ENCODE data around the gene RNF207.
"Not testable (repeated sequence)": the region's sequence is repeated elsewhere in the genome, so short reads cannot be mapped to it uniquely, and the experiment has no call there.

RNF207 gene

DNA sequence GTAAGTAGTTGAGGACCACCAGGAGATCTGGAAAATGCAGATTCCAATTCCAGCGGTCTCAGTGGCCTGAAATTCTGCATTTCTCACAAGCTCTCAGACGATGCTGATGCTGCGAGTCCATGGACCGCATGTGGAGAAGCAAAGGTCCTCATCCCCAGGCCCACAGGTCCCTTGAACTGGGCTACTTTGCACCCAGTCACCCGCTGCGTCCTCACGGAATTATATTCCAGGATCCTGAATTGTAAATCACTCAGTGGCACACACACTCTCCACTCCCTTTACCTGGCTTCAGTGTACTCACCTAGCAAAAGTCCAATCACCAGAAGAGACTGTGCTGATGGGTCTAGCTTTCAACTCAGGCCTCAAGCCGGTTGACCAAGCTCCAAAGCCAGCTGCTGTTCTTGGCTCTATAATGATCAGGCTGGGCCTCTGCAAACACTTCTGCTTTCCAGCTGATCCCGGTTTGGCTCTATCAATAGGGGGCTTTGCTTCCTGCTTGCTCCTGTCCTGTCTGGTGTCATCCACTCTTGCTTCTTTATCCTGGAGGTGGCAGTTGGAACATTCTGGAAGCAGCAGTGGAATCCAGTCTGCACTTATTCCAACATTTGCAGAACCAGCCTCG is 5.6 kb upstream of the RNF207 start:
- DNase-seq (ENCODE audit: low spot score) = no peak

DNA sequence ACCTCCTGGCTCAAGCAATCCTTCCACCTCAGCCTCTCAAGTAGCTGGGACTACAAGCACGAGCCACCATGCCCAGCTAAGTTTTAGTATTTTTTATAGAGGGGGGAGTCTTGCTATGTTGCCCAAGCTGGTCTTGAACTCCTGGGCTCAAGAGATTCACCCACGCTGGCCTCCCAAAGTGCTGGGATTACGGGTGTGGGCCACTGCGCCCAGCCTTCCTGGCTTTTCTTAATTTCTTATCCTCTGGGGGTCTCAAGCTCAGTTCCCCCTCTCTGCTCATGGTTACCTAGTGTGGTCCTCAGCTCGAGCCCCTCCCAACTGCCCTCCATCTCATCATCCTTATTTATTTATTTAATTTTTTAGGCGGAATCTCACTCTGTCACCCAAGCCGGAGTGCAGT is 3.7 kb upstream of the RNF207 start:
- DNase-seq (ENCODE audit: low spot score) = no peak

DNA sequence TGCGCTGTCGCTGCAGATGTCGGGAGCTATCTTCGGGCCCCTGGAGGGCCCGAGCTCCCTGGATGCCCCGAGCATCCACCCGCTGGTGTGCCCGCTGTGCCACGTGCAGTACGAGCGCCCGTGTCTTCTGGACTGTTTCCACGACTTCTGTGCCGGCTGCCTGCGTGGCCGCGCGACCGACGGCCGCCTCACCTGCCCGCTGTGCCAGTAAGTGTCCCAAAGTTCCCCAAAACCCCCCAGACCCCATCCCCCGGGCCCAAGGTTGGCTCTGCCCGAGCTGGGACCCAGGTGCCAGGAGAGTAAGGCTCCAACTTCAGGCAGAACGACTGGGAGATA is 569 bp downstream of the RNF207 start:
- no peak for DNase-seq (ENCODE audit: low spot score)

DNA sequence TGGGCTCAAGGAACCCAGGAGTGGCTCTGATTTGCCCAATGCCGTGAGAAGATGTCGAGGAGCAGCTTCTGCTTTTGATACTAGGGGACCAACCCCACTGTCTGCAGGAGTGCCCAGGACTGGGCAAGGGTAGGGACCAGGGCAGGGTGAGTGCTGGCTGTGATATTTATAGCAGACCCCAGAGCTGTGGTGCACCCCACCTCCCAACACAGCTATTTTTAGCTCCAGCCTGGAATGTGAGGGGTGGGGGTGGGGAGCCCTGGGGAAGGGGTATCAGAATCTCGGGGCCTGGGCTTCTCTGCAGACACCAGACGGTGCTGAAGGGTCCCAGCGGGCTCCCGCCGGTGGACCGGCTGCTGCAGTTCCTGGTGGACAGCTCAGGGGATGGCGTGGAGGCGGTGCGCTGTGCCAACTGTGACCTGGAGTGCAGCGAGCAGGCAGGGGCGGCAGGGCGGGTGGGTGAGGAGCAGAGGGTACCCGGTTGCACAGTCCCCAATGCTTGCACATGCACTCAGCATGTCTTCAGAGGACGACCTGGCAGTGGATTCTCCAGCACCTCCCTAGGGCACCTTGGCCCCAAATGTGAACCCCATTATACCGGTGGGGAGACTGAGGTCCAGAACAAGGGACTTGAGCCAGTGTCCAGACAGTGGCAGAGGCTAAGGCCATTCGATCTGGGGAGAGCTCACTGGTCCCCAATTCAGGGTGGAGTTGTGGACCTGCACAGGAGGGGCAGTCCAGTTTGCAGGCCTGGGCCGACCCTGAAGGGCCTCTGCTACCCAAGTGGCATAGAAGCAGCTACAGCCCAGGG is 1.4 kb downstream of the RNF207 start:
- DNase-seq (ENCODE audit: low spot score) = no peak

DNA sequence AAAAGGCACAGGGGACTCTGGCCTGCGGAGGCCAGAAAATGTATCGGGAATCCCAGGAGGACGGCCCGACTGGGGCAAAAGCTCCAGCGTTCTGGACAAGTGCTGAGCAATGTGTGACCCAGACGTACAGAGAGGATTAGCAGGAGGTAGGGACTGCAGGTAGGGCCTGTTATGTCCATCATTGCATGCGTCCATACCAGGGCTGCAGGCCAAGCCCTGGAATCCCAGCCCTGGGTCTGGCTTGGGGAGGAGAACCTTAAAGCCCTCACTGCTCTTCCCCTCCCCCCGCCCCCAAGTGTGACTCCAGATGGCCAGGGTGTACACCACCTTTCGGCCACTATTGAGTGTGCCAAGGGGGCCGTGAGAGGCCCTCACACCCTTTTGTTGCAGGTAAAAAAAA is 2.0 kb downstream of the RNF207 start:
- DNase-seq (ENCODE audit: low spot score) = no peak

DNA sequence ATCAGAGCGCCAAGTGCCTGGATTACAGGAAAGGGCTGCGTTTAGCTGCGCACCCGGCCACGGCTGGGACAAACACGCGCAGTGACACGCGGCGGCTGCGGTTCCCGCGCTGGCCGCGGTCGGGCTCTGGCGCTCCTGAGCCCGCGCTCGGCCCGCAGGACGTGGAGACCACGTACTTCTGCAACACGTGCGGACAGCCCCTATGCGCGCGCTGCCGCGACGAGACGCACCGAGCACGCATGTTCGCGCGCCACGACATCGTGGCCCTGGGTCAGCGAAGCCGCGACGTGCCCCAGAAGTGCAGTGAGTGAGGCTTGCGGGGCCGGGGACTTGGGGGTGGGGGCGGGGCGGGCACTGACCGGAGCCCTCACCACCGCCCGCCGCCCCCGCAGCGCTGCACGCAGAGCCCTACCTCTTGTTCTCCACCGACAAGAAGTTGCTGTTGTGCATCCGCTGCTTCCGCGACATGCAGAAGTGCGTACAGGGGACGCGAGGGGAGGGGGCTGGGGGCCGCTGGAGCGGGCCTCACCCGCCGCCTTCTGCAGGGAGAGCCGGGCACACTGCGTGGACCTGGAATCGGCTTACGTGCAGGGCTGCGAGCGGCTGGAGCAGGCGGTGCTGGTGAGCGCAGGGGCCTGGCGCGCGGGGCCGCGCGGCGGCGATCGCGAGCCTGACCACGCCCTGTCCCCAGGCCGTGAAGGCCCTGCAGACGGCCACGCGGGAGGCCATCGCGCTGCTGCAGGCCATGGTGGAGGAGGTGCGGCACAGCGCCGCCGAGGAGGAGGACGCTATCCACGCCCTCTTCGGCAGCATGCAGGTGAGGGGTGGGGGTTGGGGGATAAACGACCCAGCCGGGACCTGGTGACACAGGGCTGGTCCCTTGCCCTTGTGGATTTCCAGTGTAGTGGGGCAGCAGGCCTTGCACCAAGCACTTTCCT is 3.1 kb downstream of the RNF207 start:
- DNase-seq (ENCODE audit: low spot score) = no peak

DNA sequence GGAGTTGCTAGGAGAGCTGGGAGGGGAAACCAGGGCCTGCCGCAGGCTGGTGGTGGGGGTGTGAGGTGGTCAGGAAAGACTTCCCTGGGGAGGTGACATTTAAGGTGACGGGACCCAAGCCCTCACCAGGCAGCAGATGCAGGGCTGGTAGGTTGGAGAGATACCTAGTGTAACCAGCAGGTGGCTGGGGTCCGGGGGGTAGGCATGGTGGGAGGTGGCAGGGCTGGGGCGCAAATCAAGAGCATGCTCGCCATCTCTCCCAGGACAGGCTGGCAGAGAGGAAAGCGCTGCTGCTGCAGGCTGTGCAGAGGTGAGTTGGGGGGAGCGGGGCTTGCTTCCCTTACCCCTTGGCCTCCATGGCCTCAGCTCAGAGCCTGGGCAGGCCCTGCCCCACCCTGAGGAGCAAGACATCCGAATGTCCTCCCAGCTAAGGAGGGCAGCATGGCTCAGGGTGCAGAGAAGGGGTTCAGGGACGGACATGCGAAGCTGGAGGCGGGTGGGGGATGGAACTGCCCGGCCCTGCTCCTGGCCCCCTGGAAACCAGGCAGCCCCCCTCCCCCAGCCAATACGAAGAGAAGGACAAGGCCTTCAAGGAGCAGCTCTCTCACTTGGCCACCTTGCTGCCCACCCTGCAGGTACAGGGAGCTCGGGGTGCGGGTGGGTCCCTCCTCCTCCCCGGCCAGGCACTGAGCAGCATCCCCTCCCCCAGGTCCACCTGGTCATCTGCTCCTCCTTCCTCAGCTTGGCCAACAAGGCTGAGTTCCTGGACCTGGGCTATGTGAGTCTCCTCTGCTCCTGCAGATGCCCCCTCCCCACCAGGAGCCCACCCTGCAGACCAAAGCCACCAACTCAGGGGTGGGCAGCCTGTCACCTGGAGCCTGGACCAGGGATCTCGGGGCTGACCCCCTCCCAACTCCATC is 4.0 kb downstream of the RNF207 start:
- no peak for DNase-seq (ENCODE audit: low spot score)

DNA sequence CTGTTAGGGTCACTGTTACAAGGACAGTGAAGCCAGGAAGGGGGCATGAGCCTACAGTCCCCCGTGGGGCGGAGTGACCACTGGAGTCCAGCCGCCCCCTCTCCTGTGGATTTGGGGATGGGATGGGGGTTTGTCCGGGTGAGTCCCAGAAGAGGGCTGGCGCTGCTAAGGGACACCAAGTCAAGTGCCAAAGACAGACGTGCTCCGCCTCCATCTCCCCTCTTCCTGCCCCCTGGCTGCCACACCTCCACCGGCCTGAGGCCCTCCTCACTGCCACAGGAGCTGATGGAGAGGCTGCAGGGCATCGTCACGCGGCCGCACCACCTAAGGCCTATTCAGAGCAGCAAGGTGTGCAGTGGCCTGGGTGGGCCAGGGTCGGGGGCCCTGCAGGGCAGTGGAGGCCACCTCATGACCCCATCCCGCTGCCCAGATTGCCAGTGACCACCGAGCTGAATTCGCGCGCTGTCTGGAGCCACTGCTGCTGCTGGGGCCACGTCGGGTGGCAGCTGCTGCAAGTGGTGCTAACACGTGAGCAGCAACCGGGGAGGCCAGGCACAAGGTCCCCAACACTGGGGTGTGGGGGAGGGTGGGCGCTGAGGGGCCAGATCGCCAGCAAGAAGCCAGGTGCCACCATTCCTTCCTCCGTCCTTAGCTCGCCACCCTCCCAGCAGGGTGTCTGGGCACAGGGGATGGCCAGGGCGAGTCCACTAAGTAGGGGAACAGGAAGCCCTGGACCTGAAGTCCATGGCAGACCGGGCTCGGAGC is 4.9 kb downstream of the RNF207 start:
- no peak for DNase-seq (ENCODE audit: low spot score)

DNA sequence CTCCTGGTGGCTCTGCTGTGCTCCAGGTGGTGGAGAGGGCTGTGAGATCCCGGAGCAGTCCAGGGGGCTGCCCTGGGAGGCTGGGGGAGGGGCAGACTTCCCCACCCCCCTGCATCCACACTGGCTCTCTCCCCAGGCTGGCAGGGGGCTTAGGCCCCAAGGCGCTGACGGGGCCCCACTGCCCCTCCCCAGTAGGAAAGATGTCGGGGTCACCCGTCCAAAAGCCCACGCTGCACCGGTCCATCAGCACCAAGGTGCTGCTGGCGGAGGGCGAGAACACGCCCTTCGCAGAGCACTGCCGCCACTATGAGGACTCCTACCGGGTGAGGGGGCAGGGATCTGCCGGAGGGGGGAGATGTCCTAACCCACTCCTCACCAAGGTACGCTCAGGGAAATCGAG is 5.8 kb downstream of the RNF207 start:
- DNase-seq (ENCODE audit: low spot score) = no peak

DNA sequence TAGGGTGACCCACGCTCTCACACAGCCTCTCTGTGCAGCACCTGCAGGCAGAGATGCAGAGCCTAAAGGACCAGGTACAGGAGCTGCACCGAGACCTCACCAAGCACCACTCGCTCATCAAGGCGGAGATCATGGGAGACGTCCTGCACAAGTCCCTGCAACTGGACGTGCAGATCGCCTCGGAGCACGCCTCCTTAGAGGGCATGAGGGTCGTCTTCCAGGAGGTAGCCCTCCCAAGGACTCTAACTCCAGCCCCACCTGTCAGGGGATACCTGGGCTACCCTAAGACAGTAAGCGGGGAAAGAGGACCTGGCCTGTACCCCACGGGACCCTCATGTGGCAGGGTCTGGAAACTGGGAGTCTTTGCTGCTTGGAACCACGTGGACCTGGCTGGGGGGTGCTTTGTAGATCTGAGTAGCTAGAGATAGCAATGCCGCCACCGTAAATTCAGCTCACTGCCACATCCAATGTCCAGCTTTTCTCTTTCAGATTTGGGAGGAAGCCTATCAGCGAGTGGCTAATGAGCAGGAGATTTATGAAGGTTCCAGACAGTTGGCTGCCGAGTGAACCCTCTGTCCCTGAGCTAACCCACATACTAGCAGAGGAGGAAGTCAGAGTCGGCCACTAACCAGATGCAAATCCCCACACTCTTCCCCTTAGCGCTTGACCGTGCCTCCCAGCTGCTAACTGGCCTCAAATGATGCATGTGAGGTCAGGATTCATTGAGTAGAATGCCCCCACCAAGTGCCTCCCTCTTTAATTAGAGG is 6.5 kb downstream of the RNF207 start:
- DNase-seq (ENCODE audit: low spot score) = no peak

DNA sequence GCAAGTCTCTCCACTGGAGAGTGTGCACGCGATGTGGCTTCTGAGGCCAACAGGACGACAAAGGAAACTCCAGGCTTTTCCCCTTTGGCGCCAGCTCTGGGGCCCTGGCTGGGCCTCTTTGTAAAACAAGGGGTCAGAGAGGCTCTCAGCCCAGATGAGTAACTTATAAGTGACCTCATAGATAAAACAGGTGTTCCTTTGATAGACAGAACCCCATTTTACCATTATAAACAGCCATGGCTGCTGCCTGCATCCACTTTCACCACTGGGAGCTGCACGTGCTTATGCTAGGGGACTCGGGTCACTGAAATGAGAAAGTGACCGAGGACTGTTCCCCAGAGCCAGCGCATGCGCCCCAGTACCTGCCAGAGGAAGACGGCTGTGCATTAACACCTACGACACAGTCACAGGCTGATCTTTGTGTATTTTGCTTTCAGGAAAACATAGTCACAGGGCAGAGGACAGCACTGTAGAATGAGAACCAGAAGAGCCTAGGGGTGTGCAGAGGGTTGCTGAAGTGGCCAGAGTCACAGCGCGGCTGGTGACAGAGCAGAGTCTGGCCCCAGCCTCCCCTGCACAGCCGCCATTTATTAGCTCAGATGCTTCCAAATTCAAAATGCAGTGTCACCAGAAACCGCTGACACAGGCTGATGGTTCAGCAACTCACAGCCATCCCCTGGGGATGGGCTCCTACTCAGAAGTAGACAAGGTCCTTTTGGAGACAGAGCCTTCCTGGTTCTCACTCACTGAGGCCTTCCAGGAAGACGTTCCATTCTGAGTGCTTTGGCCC is 12.7 kb downstream of the RNF207 start:
- no peak for DNase-seq (ENCODE audit: low spot score)

DNA sequence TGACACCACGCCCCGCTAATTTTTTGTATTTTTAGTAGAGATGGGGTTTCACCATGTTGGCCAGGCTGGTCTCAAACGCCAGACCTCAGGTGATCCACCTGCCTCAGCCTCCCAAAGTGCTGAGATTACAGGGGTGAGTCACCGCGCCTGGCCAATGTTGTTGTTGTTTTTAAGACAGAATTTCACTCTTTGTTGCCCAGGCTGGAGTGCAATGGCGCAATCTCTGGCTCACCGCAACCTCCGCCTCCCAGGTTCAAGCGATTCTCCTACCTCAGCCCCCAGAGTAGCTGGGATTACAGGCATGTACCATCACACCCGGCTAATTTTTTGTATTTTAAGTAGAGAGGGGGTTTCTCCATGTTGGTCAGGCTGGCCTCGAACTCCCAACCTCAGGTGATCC is 13.7 kb downstream of the RNF207 start:
- DNase-seq (ENCODE audit: low spot score) = not testable (repeated sequence)

DNA sequence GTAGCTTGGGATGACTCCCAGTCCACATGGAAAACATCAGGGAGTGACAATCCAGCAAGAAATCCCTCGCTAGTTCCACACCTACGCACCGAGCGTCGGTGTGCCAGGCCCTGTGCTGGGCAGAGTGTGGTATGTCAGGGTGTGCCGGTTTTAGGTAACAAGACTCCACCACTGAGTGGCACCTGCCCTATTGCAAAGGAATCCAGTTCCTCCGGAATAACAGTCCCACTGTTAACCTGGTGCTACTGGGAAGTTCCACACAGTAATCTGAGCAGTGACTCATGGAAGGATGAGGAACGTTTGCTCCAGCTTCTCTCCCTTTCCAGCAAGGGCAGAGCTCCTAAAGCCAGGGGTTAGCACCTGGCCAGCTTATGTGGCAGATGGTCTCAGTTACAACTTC is 14.3 kb downstream of the RNF207 start:
- no peak for DNase-seq (ENCODE audit: low spot score)

DNA sequence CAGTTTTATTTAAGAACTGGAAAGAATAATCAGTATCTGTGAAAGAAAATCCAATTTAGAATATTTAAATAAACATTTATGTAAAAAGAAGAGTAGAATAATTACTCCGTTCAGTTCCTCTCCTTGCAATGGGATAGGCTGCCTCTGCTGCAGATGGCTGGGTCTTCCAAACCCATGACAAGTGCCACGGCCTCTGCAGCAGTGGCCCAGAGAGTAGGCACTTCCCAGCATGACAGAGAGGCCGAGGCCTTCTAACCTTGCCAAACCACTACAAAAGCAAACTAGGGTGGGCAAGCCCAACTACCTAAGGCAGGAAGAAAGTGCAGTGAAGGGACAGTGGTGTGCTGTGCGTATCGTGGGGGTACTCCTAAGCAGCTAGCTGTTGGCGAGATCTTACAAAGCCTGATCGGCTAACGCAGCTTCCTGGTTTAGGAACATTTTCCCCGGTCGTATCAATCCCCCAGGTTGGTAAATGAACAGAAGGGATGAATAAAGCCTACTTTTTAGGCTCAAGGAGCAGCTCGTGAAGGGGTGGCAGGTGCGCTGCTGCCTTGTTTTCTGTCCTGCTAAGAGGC is 15.4 kb downstream of the RNF207 start:
- DNase-seq (ENCODE audit: low spot score) = no peak

DNA sequence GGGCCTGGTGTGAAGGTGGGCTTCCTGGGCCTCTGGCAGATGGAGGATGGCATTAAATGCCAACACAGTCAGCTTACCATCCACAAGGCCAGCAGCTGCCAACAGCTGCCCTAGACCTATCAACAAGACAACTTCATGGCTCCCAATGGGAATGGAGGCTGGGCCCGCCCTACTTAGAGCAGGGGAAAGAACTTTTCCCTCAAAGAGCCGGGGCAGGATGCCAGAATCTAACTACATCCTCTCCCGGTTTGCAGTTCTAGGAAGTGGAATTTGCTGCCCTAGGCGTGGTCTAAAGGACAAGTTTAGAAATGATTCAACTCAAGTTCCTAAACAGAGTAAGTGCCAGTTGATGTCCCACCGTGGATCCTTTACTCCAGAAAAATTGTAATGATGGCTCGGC is 16.7 kb downstream of the RNF207 start:
- DNase-seq (ENCODE audit: low spot score) = no peak

DNA sequence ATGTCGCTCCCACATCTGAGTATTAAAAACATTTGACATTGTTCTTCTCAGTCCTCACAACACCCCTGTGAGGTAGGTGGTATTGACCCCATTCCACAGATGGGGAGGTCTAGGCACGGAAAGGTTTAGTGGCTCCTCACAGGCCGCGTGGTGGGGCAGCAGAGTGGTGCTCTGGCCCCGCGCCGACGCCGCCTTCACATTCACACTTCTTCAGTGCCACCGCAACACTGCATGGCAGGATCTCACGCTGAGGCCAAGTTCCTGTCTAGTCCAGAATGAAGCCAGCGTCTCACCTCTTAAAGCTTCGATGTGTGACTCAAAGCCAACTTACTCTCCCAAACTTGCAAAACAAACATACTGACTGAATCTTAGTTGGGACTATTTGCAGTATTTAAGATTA is 17.7 kb downstream of the RNF207 start:
- no peak for DNase-seq (ENCODE audit: low spot score)

DNA sequence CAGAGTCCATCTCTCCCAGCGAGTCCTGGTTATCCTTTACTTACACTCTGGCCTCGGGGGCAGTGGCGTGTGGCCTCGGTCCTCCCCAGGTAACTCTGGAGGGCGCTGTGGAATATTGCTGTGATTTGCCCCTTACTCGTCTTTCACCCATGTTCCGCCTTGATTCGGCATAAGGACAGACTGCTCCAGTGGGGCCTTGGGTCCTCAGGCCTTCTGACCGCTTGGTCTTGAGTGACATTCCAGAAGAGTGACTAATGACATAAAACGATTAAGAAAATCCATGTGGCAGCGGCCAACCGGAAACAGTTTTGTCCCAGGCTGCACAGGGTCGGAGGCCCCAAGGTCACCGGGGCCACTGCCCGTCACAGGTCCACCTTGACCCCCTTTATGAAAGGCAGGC is 18.8 kb downstream of the RNF207 start:
- DNase-seq (ENCODE audit: low spot score) = peak; percentile 33

DNA sequence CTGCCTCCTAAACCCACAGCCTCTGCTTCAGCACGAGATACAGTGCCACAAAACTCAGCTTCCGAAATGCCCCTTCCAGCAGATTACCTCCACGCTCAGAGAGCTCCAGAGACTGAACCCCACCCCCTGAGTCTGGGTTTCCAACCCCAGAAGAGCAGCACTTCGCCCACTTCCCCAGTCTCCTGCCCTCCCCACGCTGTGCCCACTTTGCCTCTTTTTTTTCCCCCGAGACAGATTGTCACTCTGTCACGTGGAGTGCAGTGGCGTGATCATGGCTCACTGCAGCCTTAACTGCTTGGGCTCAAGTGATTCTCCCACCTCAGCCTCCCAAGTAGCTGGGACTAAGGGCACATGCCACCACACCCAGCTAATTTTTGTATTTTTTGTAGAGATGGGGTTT is 19.7 kb downstream of the RNF207 start:
- no peak for DNase-seq (ENCODE audit: low spot score)

DNA sequence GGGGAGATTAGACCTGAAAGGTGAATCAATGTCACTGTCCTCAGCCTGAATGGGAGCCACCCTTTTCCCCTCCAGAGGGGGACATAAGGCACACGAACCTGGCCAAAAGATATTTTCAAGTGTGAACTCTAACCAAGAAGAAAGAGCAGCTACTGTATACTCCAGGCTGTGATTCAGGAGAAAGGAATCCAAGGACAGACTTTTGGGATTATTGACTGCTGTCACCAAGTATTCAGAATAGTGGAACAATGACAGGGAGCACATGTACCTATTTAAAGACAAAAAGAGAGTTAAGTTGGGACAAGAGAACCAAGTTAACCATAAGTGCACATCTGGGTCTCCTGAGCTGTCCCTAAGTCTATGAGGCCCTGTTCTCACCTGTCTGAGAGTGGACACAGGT is 27.5 kb downstream of the RNF207 start:
- no peak for DNase-seq (ENCODE audit: low spot score)

Data from SW480 (cell line).